Liver (tissue), 9 donors: ENCODE data around the gene SZT2. TPM values are rescaled to one million over a fixed set of nuclear protein-coding genes. Genes with fewer than 3 reads are reported as not detected.

ENCODE experiments used
- DNase-seq: peaks from one replicate; pipeline ENCODE4 v3.0.0-alpha.2; 2017; ENCODE audit warnings: low spot score
- H3K27ac ChIP-seq, 2 donors: one replicate each; pipeline ENCODE4 v1.7.0; 2013; ENCODE audit warnings: inconsistent platforms in 2 of 2, low read length in 2 of 2, control low read depth in 1 of 2, low read depth in 1 of 2, mild to moderate bottlenecking in 1 of 2
- H3K27me3 ChIP-seq, 4 donors: one replicate each; pipeline versions ENCODE4 v1.6.1 to v1.7.0; 2013; ENCODE audit warnings: low read length in 3 of 4, inconsistent platforms in 1 of 4, mild to moderate bottlenecking in 1 of 4, moderate library complexity in 1 of 4; ENCODE audit not compliant: control insufficient read depth in 4 of 4, insufficient read depth in 4 of 4
- H3K36me3 ChIP-seq, 4 donors: one replicate each; pipeline versions ENCODE4 v1.6.1 to v1.7.0; 2013; ENCODE audit warnings: low read length in 3 of 4, mild to moderate bottlenecking in 3 of 4, low read depth in 1 of 4, moderate library complexity in 1 of 4; ENCODE audit not compliant: control insufficient read depth in 4 of 4, insufficient read depth in 3 of 4
- H3K4me1 ChIP-seq, 4 donors: one replicate each; pipeline versions ENCODE4 v1.6.1 to v1.7.0; 2013; ENCODE audit warnings: low read length in 3 of 4, mild to moderate bottlenecking in 3 of 4, moderate library complexity in 1 of 4; ENCODE audit not compliant: control insufficient read depth in 4 of 4, insufficient read depth in 4 of 4
- H3K4me3 ChIP-seq, 3 donors: one replicate each; pipeline versions ENCODE4 v1.6.1 to v1.7.0; 2013; ENCODE audit warnings: low read length in 3 of 3, control low read depth in 1 of 3, low read depth in 1 of 3, mild to moderate bottlenecking in 1 of 3
- H3K9ac ChIP-seq, 2 donors: one replicate each; pipeline ENCODE4 v1.7.0; 2013; ENCODE audit warnings: low read length in 2 of 2, mild to moderate bottlenecking in 2 of 2, moderate library complexity in 2 of 2, control low read depth in 1 of 2, low read depth in 1 of 2
- H3K9me3 ChIP-seq, 4 donors: one replicate each; pipeline versions ENCODE4 v1.6.1 to v1.7.0; 2013; ENCODE audit warnings: low read length in 3 of 4; ENCODE audit not compliant: control insufficient read depth in 4 of 4
- EGR1 ChIP-seq, 2 donors: IDR thresholded peaks; 2 replicates each; pipeline ENCODE4 v1.6.1; 2016 to 2018; ENCODE audit warnings: antibody characterized with exemption in 2 of 2, low read depth in 2 of 2
- FOXA1 ChIP-seq: IDR thresholded peaks from 2 replicates; pipeline ENCODE4 v1.6.1; 2016; ENCODE audit warnings: antibody characterized with exemption
- GABPA ChIP-seq, 2 donors: IDR thresholded peaks in 1 of 2; conservative IDR thresholded peaks in 1 of 2; 2 replicates each; pipeline ENCODE4 v1.6.1; 2016; ENCODE audit warnings: antibody characterized with exemption in 2 of 2, mild to moderate bottlenecking in 1 of 2, moderate library complexity in 1 of 2
- HNF4A ChIP-seq, 2 donors: conservative IDR thresholded peaks; 2 replicates each; pipeline ENCODE4 v1.6.1; 2016; ENCODE audit warnings: antibody characterized with exemption in 2 of 2, mild to moderate bottlenecking in 2 of 2
- HNF4G ChIP-seq: IDR thresholded peaks from 2 replicates; pipeline ENCODE4 v1.6.1; 2016; ENCODE audit warnings: antibody characterized with exemption
- JUND ChIP-seq, 2 donors: IDR thresholded peaks; 2 replicates each; pipeline ENCODE4 v1.6.1; 2016; ENCODE audit warnings: antibody characterized with exemption in 2 of 2
- NR2F2 ChIP-seq: IDR thresholded peaks from 2 replicates; pipeline ENCODE4 v1.6.1; 2016; ENCODE audit warnings: antibody characterized with exemption
- RAD21 ChIP-seq, 2 donors: IDR thresholded peaks; 2 replicates each; pipeline ENCODE4 v1.6.1; 2016; ENCODE audit warnings: antibody characterized with exemption in 2 of 2, mild to moderate bottlenecking in 2 of 2
- RXRA ChIP-seq, 2 donors: IDR thresholded peaks; 2 replicates each; pipeline ENCODE4 v1.6.1; 2017 to 2018; ENCODE audit warnings: antibody characterized with exemption in 2 of 2, mild to moderate bottlenecking in 1 of 2
- SP1 ChIP-seq: IDR thresholded peaks from 2 replicates; pipeline ENCODE4 v1.6.1; 2018; ENCODE audit warnings: antibody characterized with exemption, mild to moderate bottlenecking
- TAF1 ChIP-seq: conservative IDR thresholded peaks from 2 replicates; pipeline ENCODE4 v1.6.1; 2016; ENCODE audit warnings: antibody characterized with exemption, mild to moderate bottlenecking
- YY1 ChIP-seq: IDR thresholded peaks from 2 replicates; pipeline ENCODE4 v1.6.1; 2016; ENCODE audit warnings: antibody characterized with exemption, mild to moderate bottlenecking
- WGBS: extraction: QIAGEN DNeasy Blood & Tissue Kit; methylation state at CpG from one replicate; pipeline ENCODE4 v1.1.7; 2013; 5-methylcytosine and 5-hydroxymethylcytosine counted together
- polyA plus RNA-seq, 2 donors: library from polyadenylated mRNA; stranded (reverse) in 1 of 2; unstranded in 1 of 2; fragments of 200-250 nt in 1 of 2; fragments of >200 nt in 1 of 2; fragmentation: Nextera tagmentation in 1 of 2; extraction: Ambion mirVana in 1 of 2; gene quantifications; one replicate each; pipeline versions ENCODE4 v1.2.1 to v1.2.3, GENCODE V29; 2013 to 2015
- total RNA-seq, 2 donors: library from RNA; depleted of rRNA; stranded (reverse); fragments of >200 nt; gene quantifications; one replicate each; pipeline ENCODE4 v1.2.3, GENCODE V29; 2014
- TF ChIP-seq, protein P1 (sequence below): IDR thresholded peaks from 2 replicates; pipeline ENCODE4 v1.6.1; 2016; ENCODE audit warnings: antibody characterized with exemption
- TF ChIP-seq, protein P2 (sequence below): IDR thresholded peaks from 2 replicates; pipeline ENCODE4 v1.6.1; 2016; ENCODE audit warnings: antibody characterized with exemption, mild to moderate bottlenecking
- TF ChIP-seq, protein P3 (sequence below): fragments of 150-350 bp; IDR thresholded peaks from 2 replicates; pipeline ENCODE4 v1.5.1; 2017; ENCODE audit warnings: improper control_type of control experiment, low read depth, low read length; ENCODE audit not compliant: missing input control
- TF ChIP-seq, protein P4 (sequence below): IDR thresholded peaks from 2 replicates; pipeline ENCODE4 v1.6.1; 2016; ENCODE audit warnings: antibody characterized with exemption
- donor health status: healthy.
- donor health status: healthy.
- donor health status: healthy.
- donor health status: healthy.
- donor health status: healthy.

The SZT2 gene
- total and polyA plus RNA-seq, 4 donors = 4.8 to 31.0 (median 11.9) TPM

DNA sequence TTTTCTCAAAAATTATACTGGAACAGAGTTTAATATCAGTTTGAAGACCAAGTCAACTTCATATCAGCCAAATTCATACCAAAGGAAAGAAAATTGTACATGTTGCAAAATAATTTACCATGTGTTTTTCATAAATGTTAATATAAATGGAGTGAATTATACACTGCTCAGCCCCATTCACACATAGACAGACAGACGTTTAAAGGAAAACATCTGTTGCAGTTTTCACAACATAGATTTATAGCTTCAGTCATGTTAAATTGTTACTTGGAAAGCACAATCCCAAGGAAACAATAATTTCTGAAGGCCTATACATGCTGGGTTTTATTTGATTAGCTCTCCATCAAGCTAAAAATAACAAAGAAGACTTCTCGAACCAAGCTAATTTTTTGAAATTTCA is 91.8 kb downstream of the SZT2 start:
- H3K9ac ChIP-seq = no peak overlapping the region
- no peaks in the 10 kb centered on the region for H3K27me3 ChIP-seq
- WGBS = 89% methylated on average over 2 of the region's 2 CpGs
- no peaks in the 10 kb centered on the region for H3K9me3 ChIP-seq
- no peaks in the 10 kb centered on the region for H3K36me3 ChIP-seq
- TF ChIP-seq GABPA (IDR thresholded peaks at IDR 0.05 in 1 of 2, conservative IDR thresholded peaks at IDR 0.05 in 1 of 2) (no peak), HNF4G (no peak), SP1 (no peak), NR2F2 (no peak), EGR1 (IDR thresholded peaks at IDR 0.05; ENCODE audit: low read depth in 2 of 2) (no peak), JUND (IDR thresholded peaks at IDR 0.05) (no peak), FOXA1 (no peak), TAF1 (no peak), YY1 (no peak), RXRA (IDR thresholded peaks at IDR 0.05) (no peak), RAD21 (IDR thresholded peaks at IDR 0.05) (no peak), HNF4A (conservative IDR thresholded peaks at IDR 0.05) (no peak)
- TF ChIP-seq, protein P1, sequence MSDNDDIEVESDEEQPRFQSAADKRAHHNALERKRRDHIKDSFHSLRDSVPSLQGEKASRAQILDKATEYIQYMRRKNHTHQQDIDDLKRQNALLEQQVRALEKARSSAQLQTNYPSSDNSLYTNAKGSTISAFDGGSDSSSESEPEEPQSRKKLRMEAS = no peak
- TF ChIP-seq, protein P2, sequence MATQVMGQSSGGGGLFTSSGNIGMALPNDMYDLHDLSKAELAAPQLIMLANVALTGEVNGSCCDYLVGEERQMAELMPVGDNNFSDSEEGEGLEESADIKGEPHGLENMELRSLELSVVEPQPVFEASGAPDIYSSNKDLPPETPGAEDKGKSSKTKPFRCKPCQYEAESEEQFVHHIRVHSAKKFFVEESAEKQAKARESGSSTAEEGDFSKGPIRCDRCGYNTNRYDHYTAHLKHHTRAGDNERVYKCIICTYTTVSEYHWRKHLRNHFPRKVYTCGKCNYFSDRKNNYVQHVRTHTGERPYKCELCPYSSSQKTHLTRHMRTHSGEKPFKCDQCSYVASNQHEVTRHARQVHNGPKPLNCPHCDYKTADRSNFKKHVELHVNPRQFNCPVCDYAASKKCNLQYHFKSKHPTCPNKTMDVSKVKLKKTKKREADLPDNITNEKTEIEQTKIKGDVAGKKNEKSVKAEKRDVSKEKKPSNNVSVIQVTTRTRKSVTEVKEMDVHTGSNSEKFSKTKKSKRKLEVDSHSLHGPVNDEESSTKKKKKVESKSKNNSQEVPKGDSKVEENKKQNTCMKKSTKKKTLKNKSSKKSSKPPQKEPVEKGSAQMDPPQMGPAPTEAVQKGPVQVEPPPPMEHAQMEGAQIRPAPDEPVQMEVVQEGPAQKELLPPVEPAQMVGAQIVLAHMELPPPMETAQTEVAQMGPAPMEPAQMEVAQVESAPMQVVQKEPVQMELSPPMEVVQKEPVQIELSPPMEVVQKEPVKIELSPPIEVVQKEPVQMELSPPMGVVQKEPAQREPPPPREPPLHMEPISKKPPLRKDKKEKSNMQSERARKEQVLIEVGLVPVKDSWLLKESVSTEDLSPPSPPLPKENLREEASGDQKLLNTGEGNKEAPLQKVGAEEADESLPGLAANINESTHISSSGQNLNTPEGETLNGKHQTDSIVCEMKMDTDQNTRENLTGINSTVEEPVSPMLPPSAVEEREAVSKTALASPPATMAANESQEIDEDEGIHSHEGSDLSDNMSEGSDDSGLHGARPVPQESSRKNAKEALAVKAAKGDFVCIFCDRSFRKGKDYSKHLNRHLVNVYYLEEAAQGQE = no peak
- TF ChIP-seq, protein P3, sequence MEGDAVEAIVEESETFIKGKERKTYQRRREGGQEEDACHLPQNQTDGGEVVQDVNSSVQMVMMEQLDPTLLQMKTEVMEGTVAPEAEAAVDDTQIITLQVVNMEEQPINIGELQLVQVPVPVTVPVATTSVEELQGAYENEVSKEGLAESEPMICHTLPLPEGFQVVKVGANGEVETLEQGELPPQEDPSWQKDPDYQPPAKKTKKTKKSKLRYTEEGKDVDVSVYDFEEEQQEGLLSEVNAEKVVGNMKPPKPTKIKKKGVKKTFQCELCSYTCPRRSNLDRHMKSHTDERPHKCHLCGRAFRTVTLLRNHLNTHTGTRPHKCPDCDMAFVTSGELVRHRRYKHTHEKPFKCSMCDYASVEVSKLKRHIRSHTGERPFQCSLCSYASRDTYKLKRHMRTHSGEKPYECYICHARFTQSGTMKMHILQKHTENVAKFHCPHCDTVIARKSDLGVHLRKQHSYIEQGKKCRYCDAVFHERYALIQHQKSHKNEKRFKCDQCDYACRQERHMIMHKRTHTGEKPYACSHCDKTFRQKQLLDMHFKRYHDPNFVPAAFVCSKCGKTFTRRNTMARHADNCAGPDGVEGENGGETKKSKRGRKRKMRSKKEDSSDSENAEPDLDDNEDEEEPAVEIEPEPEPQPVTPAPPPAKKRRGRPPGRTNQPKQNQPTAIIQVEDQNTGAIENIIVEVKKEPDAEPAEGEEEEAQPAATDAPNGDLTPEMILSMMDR = no peak
- TF ChIP-seq, protein P4, sequence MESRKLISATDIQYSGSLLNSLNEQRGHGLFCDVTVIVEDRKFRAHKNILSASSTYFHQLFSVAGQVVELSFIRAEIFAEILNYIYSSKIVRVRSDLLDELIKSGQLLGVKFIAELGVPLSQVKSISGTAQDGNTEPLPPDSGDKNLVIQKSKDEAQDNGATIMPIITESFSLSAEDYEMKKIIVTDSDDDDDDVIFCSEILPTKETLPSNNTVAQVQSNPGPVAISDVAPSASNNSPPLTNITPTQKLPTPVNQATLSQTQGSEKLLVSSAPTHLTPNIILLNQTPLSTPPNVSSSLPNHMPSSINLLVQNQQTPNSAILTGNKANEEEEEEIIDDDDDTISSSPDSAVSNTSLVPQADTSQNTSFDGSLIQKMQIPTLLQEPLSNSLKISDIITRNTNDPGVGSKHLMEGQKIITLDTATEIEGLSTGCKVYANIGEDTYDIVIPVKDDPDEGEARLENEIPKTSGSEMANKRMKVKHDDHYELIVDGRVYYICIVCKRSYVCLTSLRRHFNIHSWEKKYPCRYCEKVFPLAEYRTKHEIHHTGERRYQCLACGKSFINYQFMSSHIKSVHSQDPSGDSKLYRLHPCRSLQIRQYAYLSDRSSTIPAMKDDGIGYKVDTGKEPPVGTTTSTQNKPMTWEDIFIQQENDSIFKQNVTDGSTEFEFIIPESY = no peak
- H3K4me1 ChIP-seq = no peaks in the 10 kb centered on the region
- H3K4me3 ChIP-seq = no peak overlapping the region
- no peak for DNase-seq
- no peak overlapping the region for H3K27ac ChIP-seq

DNA sequence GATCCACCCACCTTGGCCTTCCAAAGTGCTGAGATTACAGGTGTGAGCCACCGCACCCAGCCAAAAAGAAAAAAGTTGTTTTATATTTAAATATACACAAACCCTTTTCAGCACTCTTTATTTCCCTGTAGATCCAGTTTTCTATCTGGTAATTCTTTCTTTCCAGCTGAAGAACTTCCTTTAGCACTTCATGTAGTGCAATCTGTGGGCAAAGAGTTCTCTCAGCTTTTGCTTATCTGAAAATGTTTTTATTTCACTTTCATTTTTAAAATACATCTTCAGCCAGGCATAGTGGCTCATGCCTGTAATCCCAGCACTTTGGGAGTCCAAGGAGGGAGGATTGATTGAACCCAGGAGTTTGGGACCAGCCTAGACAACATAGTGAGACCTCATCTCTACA is 92.5 kb downstream of the SZT2 start:
- Histone ChIP-seq H3K4me3 (no peak overlapping the region), H3K27ac (no peak overlapping the region), H3K36me3 (no peaks in the 10 kb centered on the region), H3K9ac (no peak overlapping the region), H3K4me1 (no peaks in the 10 kb centered on the region), H3K9me3 (no peaks in the 10 kb centered on the region), H3K27me3 (no peaks in the 10 kb centered on the region)
- TF ChIP-seq TAF1 = no peak
- TF ChIP-seq NR2F2 = no peak
- no peak for TF ChIP-seq SP1
- TF ChIP-seq EGR1 (IDR thresholded peaks at IDR 0.05; ENCODE audit: low read depth in 2 of 2) = no peak
- TF ChIP-seq, protein P4 = no peak
- TF ChIP-seq HNF4G = no peak
- WGBS = 84% methylated on average over 1 of the region's 1 CpG
- no peak for DNase-seq
